GM12873 (cell line): ENCODE measurements around the gene LMX1B.

Experiments
- CTCF ChIP-seq: IDR thresholded peaks from 2 replicates; pipeline ENCODE4 v1.5.1; 2012; ENCODE audit warnings: low read depth, mild to moderate bottlenecking, moderate library complexity, low read length, control low read depth; ENCODE audit not compliant: insufficient read depth; ENCODE audit errors: missing control alignments

The LMX1B gene

GRCh38 chr9:126616521-126616976, 2.8 kb downstream of the LMX1B start:
- TF ChIP-seq CTCF: no peak

GRCh38 chr9:126617003-126617822, 3.5 kb downstream of the LMX1B start:
- TF ChIP-seq CTCF: no peak

- TF ChIP-seq CTCF: no peak
These were observed 4.1 kb downstream of the LMX1B start for GRCh38 chr9:126617823-126618165.

- TF ChIP-seq CTCF: no peak
These were observed 4.5 kb downstream of the LMX1B start for GRCh38 chr9:126618190-126618584.

GRCh38 chr9:126618585-126619360, 5.0 kb downstream of the LMX1B start:
- no peak for TF ChIP-seq CTCF

GRCh38 chr9:126619361-126620135, 5.8 kb downstream of the LMX1B start:
- no peak for TF ChIP-seq CTCF

- no peak for TF ChIP-seq CTCF
These were observed 6.8 kb downstream of the LMX1B start for GRCh38 chr9:126620478-126620877.
